HepG2 (cell line): ENCODE data around the gene LRRN1. TPM values are rescaled to one million over a fixed set of nuclear protein-coding genes. Genes with fewer than 3 reads are reported as not detected.

ENCODE experiments used
- ATAC-seq: fragments of 200-7000 bp; cut with Tn5 transposase; 3 replicates; pipeline ENCODE4 v1.9.1; 2020; ENCODE audit warnings: mild to moderate bottlenecking, moderate library complexity
- BruUV-seq: library from RNA; stranded (reverse); fragments of 400-500 nt; replicated peaks from 2 replicates; lab custom pipeline; 2021; lab: Mats Ljungman, UMichigan
- CTCF ChIA-PET: fragments of 300-600 bp; formaldehyde crosslinking; extraction: SDS; loops from one replicate; lab custom pipeline; 2021; ENCODE audit warnings: low total read pairs, inconsistent platforms, low intra/inter-chr PET ratio; lab: Yijun Ruan, JAX
- POLR2A ChIA-PET: fragments of 350-600 bp; sonication (Branson Sonifier 250); formaldehyde crosslinking; loops from one replicate; lab custom pipeline; 2020; ENCODE audit warnings: antibody characterized with exemption, inconsistent platforms; lab: Yijun Ruan, JAX
- DNase-seq: peaks from one replicate; pipeline ENCODE4 v3.0.0-alpha.2; 2015; ENCODE audit warnings: low spot score
- FAIRE-seq: peaks from 3 replicates; lab custom pipeline; 2011; peaks lifted over from hg19 to GRCh38; lab: Jason Lieb, UNC
- H2AFZ ChIP-seq: one replicate; pipeline ENCODE4 v1.6.1; 2011; ENCODE audit warnings: low read length, inconsistent platforms
- H3K27ac ChIP-seq: fragments of 300-600 bp; 3 replicates; pipeline ENCODE4 v1.8.0; 2011; ENCODE audit warnings: mixed run types, mild to moderate bottlenecking, mixed read lengths, low read length, inconsistent platforms; ENCODE audit not compliant: insufficient read depth; ENCODE audit errors: extremely low read length
- H3K27me3 ChIP-seq, 2 experiments: fragments of 200-600 bp in 1 of 2; 2 replicates in 1 of 2; 3 replicates in 1 of 2; pipeline versions ENCODE4 v1.6.0 to v1.8.0; 2011; ENCODE audit warnings: low read length in 2 of 2, mild to moderate bottlenecking in 2 of 2, moderate library complexity in 2 of 2, inconsistent platforms in 1 of 2; ENCODE audit not compliant: insufficient read depth in 2 of 2, control insufficient read depth in 1 of 2
- H3K36me3 ChIP-seq, 2 experiments: fragments of 200-600 bp in 1 of 2; replicated peaks in 1 of 2; 2 replicates in 1 of 2; 3 replicates in 1 of 2; pipeline versions ENCODE4 v1.5.1 to v1.8.0; 2011; ENCODE audit warnings: low read length in 2 of 2, inconsistent platforms in 1 of 2; ENCODE audit not compliant: insufficient read depth in 2 of 2, control insufficient read depth in 1 of 2
- H3K4me1 ChIP-seq: 2 replicates; pipeline ENCODE4 v1.5.1; 2012; ENCODE audit warnings: low read length, inconsistent platforms; ENCODE audit not compliant: insufficient read depth
- H3K4me2 ChIP-seq: 2 replicates; pipeline ENCODE4 v1.6.0; 2011; ENCODE audit warnings: low read depth, low read length, inconsistent platforms
- H3K4me3 ChIP-seq, 3 experiments: fragments of 200-600 bp in 1 of 3; sonication (generic), shearing (Covaris generic) in 1 of 3; replicated peaks in 1 of 3; 2 replicates each; pipeline ENCODE4 v1.5.1; 2011 to 2016; ENCODE audit warnings: low read length in 3 of 3, inconsistent platforms in 2 of 3, low read depth in 2 of 3, mild to moderate bottlenecking in 2 of 3, control low read depth in 1 of 3, mixed read lengths in 1 of 3; ENCODE audit not compliant: insufficient read depth in 1 of 3
- H3K79me2 ChIP-seq: one replicate; pipeline ENCODE4 v1.6.1; 2011; ENCODE audit warnings: low read length, inconsistent platforms; ENCODE audit not compliant: insufficient read depth
- H3K9ac ChIP-seq: 2 replicates; pipeline ENCODE4 v1.6.0; 2011; ENCODE audit warnings: mild to moderate bottlenecking, low read depth, low read length, inconsistent platforms; ENCODE audit not compliant: insufficient read depth
- H3K9me3 ChIP-seq: 2 replicates; pipeline ENCODE4 v1.5.1; 2012; ENCODE audit warnings: mild to moderate bottlenecking, low read length
- H4K20me1 ChIP-seq: 2 replicates; pipeline ENCODE4 v1.6.0; 2011; ENCODE audit warnings: inconsistent platforms, mild to moderate bottlenecking, low read length, moderate library complexity; ENCODE audit not compliant: insufficient read depth
- AFF4 ChIP-seq: sonication (generic); formaldehyde crosslinking; IDR thresholded peaks from 2 replicates; pipeline ENCODE4 v1.4.0; 2020; ENCODE audit warnings: missing genetic modification reagents
- AGO2 ChIP-seq: fragments of 200-400 bp; formaldehyde crosslinking; optimal IDR thresholded peaks from 2 replicates; pipeline ENCODE3; 2017; ENCODE audit warnings: mild to moderate bottlenecking, low read depth, low read length, moderate library complexity
- AKAP8 ChIP-seq: sonication (generic); formaldehyde crosslinking; IDR thresholded peaks from 2 replicates; pipeline ENCODE4 v1.5.1; 2020; ENCODE audit warnings: mild to moderate bottlenecking, missing genetic modification reagents
- AKNA ChIP-seq: sonication (generic); formaldehyde crosslinking; IDR thresholded peaks from 2 replicates; pipeline ENCODE4 v1.4.0; 2020; ENCODE audit warnings: missing genetic modification reagents, borderline replicate concordance
- FLYWCH1 ChIP-seq: sonication (generic); formaldehyde crosslinking; IDR thresholded peaks from 2 replicates; pipeline ENCODE4 v1.8.1; 2023; ENCODE audit warnings: mild to moderate bottlenecking, missing genetic modification reagents
- HINFP ChIP-seq: sonication (generic); formaldehyde crosslinking; IDR thresholded peaks from 2 replicates; pipeline ENCODE4 v1.4.0; 2020; ENCODE audit warnings: low read depth, mild to moderate bottlenecking, missing genetic modification reagents
- NFE2L1 ChIP-seq: sonication (generic); formaldehyde crosslinking; IDR thresholded peaks from 2 replicates; pipeline ENCODE4 v1.4.0; 2020; ENCODE audit warnings: missing genetic modification reagents, mild to moderate bottlenecking, borderline replicate concordance
- NR2F6 ChIP-seq, 2 experiments: IDR thresholded peaks; 2 replicates each; pipeline ENCODE4 v1.6.1; 2016; ENCODE audit warnings: antibody characterized with exemption in 1 of 2, mild to moderate bottlenecking in 1 of 2
- SNAPC2 ChIP-seq: sonication (generic); formaldehyde crosslinking; IDR thresholded peaks from 2 replicates; pipeline ENCODE4 v1.8.1; 2022; ENCODE audit warnings: mild to moderate bottlenecking, missing genetic modification reagents
- ZFP41 ChIP-seq: sonication (generic); formaldehyde crosslinking; IDR thresholded peaks from 2 replicates; pipeline ENCODE4 v1.4.0; 2020; ENCODE audit warnings: mild to moderate bottlenecking, missing genetic modification reagents, borderline replicate concordance
- ZNF260 ChIP-seq: sonication (generic); formaldehyde crosslinking; IDR thresholded peaks from 2 replicates; pipeline ENCODE4 v1.4.0; 2020; ENCODE audit warnings: missing genetic modification reagents, low read depth, mild to moderate bottlenecking, borderline replicate concordance
- ZNF572 ChIP-seq: sonication (generic); formaldehyde crosslinking; IDR thresholded peaks from 2 replicates; pipeline ENCODE4 v1.5.1; 2020; ENCODE audit warnings: mild to moderate bottlenecking, missing genetic modification reagents
- ZNF580 ChIP-seq: IDR thresholded peaks from 2 replicates; pipeline ENCODE4 v1.6.1; 2016; ENCODE audit warnings: low read depth, borderline replicate concordance
- ZNF749 ChIP-seq: sonication (generic); formaldehyde crosslinking; IDR thresholded peaks from 2 replicates; pipeline ENCODE4 v1.8.0; 2022; ENCODE audit warnings: mild to moderate bottlenecking, missing genetic modification reagents, moderate library complexity, borderline replicate concordance
- WGBS: methylation state at CpG from one replicate; pipeline ENCODE4 v1.1.6; 2017; ENCODE audit warnings: low lambda C conversion rate; 5-methylcytosine and 5-hydroxymethylcytosine counted together
- in situ Hi-C: cut with HindIII; loops from 2 replicates; pipeline ENCODE4 v1.10.0; 2017; ENCODE audit warnings: low pct_unique_long_range_greater_than_20kb; ENCODE audit not compliant: extremely low pct_ligation_motif_present
- intact Hi-C: fragments of 100-400 bp; cut with micrococcal nuclease; formaldehyde crosslinking; loops from one replicate; pipeline ENCODE4 v1.10.0; 2022; ENCODE audit not compliant: unreplicated experiment
- polyA plus RNA-seq, 8 experiments: library from polyadenylated mRNA; depleted of rRNA in 3 of 8; stranded (reverse) in 7 of 8; unstranded in 1 of 8; fragments of >200 nt; fragmentation: Illumina TruSeq in 4 of 8; extraction: Trizol in 4 of 8; gene quantifications; 2 replicates each; pipeline versions ENCODE4 v1.2.1 to v1.2.3, GENCODE V29; 2011 to 2016; ENCODE audit warnings: low read depth in 4 of 8, missing spikeins in 1 of 8, mixed read lengths in 1 of 8; ENCODE audit not compliant: insufficient read depth in 1 of 8
- total RNA-seq, 5 experiments: library from RNA; depleted of rRNA; stranded (reverse); fragments of >200 nt; fragmentation: Illumina TruSeq; extraction: Trizol; gene quantifications; 2 replicates each; pipeline ENCODE4 v1.2.3, GENCODE V29; 2016; ENCODE audit warnings: low read depth in 1 of 5

LRRN1 gene
- total and polyA plus RNA-seq, 2 of the 13 experiments (the other 11 are each of a cell fraction or from before 2014, with no cell fraction given): not detected

- CTCF ChIA-PET: no interaction called here
- Histone ChIP-seq H3K27me3 (no peaks in the 10 kb centered on the region), H3K27ac (no peak overlapping the region), H3K9ac (no peak overlapping the region), H2AFZ (no peak overlapping the region), H3K36me3 (no peaks in the 10 kb centered on the region), H3K9me3 (no peaks in the 10 kb centered on the region; the same call in 1 of the 2 replicates), H3K4me1 (no peaks in the 10 kb centered on the region), H3K79me2 (no peaks in the 10 kb centered on the region), H3K4me2 (no peak overlapping the region), H3K4me3 (no peak overlapping the region), H4K20me1 (no peaks in the 10 kb centered on the region)
- in situ Hi-C loops (no loop called here), intact Hi-C loops (no loop called here)
- no peak for FAIRE-seq
- POLR2A ChIA-PET: no interaction called here
- TF ChIP-seq AKNA (CRISPR knock-in tag): no peak
- no peak for TF ChIP-seq AGO2
- no peak for TF ChIP-seq HINFP (CRISPR knock-in tag)
- no peak for TF ChIP-seq AFF4 (CRISPR knock-in tag)
- TF ChIP-seq ZNF749 (CRISPR knock-in tag): no peak
- TF ChIP-seq SNAPC2 (CRISPR knock-in tag): no peak
- no peak for TF ChIP-seq ZNF260 (CRISPR knock-in tag)
- TF ChIP-seq ZFP41 (CRISPR knock-in tag): no peak
- TF ChIP-seq FLYWCH1 (CRISPR knock-in tag): no peak
- no peak for TF ChIP-seq AKAP8
- TF ChIP-seq NR2F6 (IDR thresholded peaks at IDR 0.05): no peak
- no peak for TF ChIP-seq NR2F6 (CRISPR knock-in tag; IDR thresholded peaks at IDR 0.05)
- TF ChIP-seq NFE2L1: no peak
- no peak for TF ChIP-seq ZNF580 (CRISPR knock-in tag)
- TF ChIP-seq ZNF572 (CRISPR knock-in tag): no peak
- DNase-seq: no peak
- no TSS peak for BruUV-seq
- no peak for ATAC-seq
- 4% methylated on average over 1 of the region's 1 CpG for WGBS
These were observed 27.7 kb upstream of the LRRN1 start for GRCh38 chr3:3771567-3771966.
